ENCODE measurements around the gene TRIM7.
"Not testable (repeated sequence)": the region's sequence is repeated elsewhere in the genome, so short reads cannot be mapped to it uniquely, and the experiment has no call there.

Gene TRIM7

DNA sequence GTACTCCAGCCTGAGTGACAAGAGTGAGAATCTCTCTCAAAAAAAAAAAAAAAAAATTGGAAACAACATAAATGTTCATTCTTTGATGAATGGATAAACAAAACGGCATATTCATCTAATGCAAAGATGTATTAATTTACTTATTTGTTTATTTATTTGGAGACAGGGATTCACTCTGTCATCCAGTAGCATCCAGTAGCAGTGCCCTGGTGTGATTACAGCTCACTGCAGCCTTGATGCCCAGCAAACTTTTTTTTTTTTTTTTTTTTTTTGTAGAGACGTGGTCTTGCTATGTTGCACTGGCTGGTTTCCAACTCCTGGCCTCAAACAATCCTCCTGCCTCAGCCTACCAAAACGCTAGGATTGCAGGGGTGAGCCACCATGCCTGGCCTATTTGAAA lies 33.2 kb downstream of the TRIM7 start:
- DNase-seq (ENCODE audit: low spot score): no peak

DNA sequence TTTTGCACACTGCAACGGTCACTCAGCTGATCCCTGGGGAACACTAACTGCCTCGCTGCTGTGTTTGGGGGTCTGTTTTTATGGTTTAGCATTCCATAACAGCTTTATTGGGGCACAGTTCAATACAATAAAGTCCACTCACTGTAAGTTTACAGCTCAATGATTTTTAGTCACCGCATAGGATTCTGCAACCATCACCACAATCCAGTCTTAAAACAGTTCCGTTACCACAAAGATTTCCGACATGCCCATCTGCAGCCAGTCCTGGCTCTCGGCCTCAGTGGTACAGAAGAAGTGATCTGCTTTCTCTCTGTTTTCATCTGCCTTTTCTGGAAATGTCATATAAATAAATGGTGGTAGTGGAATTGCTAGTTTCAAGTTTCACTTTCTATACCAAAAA lies 34.0 kb downstream of the TRIM7 start:
- no peak for DNase-seq (ENCODE audit: low spot score)

DNA sequence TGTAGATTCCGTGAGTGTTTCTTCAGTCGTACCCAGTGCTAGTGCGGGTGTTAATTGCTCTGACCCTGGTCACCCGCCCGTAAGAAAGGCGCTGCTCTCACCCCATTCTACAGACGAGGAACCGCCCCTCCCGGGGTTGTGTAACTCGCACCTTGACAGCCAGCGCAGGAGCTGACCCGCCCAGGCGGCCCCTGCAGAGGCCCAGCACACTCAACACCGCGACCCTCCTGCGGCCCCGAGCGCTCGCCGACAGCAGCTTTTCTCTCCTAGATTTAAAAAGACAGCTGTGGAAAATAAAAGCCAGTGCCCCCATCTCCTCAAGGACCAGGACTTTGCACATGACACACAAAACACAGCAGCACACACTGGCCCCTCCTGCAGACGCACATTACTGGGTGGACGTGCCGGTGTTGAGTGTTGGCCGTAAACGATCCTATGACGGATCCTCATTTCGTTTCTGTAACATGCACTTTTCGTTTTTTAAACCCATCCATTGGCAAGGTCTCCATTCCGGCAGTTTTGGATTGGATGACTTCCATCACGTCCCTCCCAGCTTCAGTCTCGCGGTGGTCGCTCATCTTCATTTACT lies 34.7 kb downstream of the TRIM7 start:
- no peak for DNase-seq (ENCODE audit: low spot score)

DNA sequence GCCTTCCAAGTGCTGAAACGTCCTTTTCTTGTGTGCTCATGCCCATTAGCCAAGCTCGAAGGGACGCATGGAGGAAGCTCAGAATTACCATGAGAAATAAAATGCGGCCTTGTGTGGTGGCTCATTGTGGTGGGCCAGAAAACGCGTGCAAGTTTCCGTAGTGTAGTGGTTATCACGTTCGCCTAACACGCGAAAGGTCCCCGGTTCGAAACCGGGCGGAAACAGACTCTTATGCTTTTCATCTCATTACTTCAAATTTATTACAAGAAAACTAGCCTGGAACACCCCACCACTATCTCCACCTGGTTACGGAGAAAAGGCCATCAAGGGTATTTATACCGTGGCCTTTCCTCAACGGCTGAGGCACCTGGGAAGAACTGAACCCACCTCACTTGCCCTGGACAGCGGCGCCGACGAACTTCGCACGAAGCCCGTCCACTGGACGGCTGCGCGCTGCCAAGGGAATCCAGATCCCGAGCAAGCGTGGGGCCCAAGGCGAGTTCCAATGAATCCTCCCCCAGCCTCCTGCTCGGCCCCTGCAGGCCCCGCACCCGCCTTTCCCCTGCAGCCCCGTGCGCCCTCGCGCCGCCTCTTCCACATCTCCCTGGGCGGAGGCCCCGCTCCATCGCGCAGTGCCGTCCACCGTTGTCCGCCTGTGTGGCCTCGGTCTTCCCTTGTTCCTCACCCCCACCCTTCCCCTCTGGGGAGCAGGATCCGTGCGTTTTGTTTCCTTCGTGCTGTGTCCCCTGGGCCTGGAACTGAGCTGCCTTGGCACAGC lies 35.3 kb downstream of the TRIM7 start:
- DNase-seq (ENCODE audit: low spot score): not testable (repeated sequence)

DNA sequence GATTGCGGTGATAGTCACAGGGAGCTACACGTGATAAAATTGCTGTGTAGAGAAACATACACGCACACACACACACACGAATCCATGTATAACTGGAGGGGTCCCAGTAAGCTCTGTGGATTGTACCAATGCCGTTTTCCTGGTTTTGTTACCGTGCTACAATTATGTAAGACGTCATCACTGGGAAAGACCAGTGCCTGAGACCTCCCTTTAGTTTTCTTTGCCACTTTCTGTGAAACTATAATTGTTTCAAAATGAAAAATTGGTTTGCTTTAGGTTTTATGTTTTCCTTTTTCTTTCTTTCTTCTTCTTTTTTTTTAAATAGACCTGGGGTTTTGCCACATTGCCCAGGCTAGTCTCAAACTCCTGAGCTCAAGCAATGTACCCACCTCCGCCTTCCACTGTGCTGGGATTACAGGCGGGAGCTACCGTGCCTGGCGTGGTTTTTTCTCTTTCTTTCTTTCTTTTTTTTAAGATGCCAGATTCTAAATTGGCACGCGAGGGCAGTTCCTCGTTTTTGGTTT lies 36.3 kb downstream of the TRIM7 start:
- no peak for DNase-seq (ENCODE audit: low spot score)

DNA sequence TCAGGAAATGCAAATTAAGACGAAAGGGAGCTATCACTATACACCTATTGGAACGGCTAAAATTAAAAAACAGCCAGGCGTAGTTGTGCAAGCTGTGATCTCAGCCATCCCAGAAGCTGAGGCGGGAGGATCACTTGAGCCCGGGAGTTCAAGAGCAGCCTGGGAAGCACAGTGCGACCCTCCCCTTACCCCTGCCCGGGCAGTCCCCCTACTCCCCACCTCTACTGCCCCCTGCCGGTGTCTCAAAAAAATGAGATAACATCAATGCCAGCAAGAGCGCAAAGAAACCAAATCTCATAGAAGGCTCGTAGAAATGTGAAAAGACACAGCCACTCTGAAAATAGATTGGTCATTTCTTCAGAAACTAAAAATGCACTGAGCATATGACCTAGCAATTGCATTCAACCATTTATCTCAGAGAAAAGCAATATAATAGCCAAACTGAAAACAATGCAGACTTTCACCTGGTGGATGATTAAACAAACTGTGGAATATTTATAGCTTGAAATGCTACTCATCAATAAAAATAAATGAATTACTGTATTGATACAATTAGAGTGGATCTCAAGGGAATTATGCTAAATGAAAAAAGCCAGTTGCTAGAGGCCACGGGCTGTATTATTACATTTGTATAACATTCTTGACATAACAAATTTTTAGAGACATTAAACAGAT lies 37.0 kb downstream of the TRIM7 start:
- DNase-seq (ENCODE audit: low spot score): no peak

DNA sequence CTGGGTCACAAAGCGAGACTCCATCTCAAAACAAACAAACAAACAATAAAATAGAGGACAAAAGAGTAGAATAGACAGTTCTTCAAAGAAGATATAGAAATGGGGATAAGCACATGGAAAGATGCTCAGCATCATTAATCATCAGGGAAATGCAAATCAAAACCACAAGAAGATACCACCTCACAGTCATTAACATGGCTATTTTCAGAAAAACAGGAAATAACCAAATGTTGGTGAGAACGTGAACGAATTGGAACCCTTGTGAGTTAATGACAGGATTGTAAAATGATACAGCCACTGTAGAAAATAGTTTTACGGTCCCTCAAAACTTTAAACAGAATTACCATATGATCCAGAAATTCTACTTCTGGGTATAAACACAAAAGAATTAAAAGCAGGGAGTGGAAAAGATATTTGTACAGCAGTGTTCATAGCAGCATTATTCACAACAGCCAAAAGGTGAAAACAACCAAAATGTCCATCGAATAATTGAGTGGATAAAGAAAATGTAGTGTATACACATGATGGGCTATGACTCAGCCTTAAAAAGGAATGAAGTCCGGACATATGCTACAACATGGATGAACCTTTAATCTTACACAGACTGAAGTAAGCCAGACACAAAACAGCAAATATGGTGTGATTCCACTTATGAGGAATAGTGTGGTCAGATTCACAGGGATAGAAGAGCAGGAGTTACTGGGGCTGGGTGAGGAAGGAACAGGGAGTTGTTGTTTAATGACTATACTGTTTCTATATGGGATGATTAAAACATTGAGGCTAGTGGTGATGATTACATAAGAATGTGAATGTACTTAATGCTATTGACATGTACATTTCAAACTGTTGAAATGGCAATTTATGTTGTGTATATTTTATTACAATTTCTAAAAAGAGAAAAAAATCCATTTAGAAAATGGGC lies 37.9 kb downstream of the TRIM7 start:
- DNase-seq (ENCODE audit: low spot score): no peak

DNA sequence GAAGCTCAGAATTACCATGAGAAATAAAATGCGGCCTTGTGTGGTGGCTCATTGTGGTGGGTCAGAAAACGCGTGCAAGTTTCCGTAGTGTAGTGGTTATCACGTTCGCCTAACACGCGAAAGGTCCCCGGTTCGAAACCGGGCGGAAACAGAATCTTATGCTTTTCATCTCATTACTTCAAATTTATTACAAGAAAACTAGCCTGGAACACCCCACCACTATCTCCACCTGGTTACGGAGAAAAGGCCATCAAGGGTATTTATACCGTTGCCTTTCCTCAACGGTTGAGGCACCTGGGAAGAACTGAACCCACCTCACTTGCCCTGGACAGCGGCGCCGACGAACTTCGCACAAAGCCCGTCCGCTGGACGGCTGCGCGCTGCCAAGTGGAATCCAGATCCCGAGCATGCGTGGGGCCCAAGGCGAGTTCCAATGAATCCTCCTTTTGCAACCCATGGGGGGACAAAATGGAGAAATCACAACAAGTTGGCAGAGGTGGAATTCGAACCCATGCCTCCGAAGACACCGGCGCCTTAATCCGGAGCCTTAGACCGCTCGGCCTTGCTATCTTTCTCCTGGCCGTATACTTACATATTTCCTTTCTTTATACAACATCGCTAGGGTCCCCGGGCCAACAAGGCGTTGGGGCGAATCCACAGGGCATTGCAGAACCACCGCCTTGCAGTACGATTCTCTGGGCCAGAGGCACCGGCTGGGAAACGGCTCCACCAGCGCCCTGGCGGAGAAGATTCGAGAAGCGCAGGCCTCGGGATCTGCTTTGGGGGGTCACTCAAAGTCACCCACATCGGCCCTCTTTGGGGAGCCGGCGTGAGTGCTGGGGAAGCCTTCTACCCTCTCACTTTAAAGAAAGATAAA lies 40.7 kb downstream of the TRIM7 start:
- no peak for DNase-seq (ENCODE audit: low spot score)

DNA sequence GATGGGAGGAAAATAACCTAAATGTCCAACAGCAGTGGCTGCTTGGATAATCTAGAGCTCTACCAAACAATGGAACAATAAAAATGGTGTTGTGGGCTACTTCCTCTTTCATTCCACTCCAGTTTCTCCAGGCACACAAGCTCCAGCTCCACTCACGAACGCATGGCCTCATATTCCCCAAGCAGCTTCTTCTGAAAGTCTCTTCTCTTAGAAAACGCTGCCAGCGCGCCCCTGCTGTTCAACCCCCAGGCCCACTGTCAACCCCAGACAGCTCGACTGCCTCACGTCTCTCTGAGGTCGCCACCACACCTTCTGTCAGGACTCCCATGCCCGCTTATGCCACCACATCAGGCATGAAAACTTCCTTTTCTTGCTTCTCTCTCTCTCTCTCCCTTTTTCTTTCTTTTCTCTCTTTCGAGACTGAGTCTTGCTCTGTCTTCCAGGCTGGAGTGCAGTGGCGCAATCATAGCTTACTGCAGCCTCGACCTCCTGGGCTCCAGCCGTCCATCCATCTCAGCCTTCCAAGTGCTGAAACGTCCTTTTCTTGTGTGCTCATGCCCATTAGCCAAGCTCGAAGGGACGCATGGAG lies 41.4 kb downstream of the TRIM7 start:
- DNase-seq (ENCODE audit: low spot score): no peak

DNA sequence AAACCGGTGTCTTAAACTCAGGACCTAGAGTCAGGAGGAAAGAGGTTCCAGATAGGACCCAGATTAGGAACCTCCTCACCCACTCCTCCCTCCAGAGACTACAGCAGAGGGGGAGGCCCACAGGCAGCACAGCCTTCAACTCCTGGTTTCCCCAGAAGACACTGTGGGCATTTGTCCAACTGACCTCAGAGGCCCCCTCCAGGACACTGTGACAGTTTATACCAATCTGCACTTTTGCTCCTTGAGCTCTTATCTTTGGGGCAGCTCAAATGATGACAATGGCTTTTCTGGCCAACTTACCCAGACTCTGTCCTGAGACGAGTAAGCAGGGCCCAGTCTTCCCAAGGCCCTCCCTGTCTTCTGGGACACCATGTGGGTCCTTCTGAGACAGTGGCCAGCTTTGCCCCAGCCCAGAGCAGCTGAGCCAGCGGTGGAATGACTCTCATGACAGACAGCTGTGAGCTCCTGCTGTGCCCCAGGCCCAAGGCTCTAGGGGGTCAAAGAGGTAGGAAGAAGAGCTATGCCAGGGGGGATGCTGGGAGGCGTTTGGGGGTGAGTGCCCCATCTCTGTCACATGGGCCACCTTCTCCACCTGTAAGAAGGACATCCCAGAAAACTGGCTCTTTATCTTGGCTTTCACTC lies 43.3 kb downstream of the TRIM7 start:
- DNase-seq (ENCODE audit: low spot score): no peak

DNA sequence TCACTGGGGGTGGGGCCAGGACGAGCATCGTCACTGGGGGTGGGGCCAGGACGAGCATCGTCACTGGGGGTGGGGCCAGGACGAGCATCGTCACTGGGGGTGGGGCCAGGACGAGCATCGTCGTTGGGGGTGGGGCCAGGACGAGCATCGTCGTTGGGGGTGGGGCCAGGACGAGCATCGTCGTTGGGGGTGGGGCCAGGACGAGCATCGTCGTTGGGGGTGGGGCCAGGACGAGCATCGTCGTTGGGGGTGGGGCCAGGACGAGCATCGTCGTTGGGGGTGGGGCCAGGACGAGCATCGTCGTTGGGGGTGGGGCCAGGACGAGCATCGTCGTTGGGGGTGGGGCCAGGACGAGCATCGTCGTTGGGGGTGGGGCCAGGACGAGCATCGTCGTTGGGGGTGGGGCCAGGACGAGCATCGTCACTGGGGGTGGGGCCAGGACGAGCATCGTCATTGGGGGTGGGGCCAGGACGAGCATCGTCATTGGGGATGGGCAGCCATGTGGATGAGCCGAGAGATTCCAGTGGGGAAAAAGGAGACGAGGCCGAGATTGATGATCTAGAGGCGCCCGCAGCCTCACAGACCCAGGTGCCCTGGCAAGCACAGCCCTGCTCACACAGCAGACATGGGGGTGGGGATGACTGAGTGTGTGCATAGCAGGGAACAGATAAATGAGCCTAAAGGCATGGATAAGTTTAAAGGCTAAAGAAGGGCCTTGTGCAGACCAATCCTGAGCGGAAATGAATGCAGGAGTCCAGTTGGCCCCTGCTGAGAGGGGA lies 44.1 kb downstream of the TRIM7 start:
- DNase-seq (ENCODE audit: low spot score): peak; percentile 65

DNA sequence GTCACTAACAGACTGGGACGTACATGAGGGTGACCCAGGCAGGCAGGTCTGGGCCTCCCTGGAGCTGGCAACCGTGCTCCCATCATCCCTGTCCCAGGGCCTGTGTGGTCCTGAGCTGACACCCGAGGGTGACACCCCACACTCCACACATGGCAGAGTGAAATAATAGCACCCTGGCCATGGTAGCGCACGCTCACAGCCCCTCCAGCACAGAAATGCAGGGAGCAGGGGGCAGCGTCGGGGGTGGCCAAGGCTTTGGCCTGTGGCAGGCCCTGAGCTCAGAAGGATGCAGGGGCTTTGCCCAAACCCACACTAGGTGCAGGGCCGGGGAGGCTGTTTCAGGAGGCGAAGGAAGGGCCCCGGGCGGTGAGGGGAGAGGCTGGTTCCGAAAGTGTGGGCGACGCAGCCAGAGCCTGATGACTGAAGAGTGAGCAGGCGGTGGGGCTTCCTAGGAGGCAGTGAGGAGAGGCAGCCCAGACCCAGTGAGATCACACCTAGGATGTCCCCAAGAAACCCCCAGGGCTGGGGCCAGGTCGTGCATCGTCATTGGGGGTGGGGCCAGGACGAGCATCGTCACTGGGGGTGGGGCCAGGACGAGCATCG lies 44.7 kb downstream of the TRIM7 start:
- peak; percentile 61 for DNase-seq (ENCODE audit: low spot score)

DNA sequence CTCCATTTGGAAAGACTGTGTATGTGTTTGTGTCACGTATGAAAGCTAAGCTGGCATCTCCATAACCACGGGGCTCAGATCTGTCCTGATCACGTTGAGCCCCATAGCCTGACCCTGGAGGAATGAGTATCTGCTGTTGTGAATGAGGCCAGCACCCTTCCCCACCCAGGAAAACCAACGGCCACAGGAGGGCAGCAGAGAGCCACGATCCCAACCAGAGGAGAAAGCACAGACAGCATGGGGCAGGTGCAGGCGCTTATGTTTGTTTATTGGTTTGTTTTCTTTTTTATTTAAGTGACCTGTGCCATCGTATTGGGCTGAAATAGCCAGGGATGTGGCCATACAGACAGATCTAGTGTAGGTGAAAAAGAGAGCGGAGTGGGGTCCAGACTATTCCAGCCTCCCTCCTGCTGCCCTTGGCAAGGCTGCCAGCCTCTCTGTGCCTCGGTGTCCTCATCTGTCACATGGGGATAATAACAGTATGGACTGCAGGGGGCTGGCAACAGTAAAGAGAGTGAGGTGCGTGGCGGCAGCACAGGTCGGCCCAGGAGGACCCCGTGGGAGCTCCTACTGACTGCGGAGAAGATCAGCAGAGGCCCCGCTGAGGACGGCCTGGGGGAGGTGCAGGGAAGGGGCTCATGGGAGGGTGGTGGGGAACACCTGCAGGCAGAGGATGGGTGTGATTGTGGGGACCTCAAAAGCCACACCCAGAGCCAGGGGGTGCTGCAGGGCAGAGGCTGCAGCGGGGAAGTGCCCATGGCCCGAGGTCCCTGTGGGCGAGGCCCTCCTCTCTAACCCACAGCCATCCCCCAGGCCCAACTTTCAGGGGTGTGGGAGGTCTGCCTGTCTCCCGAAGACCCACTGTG lies 45.5 kb downstream of the TRIM7 start:
- DNase-seq (ENCODE audit: low spot score): peak; percentile 87

DNA sequence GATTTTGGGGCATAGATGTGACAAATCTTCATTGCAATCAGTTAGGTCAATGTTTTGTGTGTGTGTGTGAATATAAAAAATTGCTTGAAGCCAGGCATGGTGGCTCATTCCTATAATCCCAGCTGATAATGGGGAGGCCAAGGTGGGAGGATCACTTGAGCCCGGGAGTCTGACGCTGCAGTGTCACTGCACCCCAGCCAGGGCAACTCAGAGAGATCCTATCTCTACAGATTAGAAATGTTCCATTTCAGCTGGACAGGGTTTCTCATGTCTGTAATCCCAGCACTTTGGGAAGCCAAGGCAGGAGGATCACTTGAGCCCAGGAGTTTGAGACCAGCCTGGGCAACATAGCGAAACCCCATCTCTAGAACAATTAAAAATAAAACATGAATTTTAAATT lies 46.1 kb downstream of the TRIM7 start:
- no peak for DNase-seq (ENCODE audit: low spot score)

DNA sequence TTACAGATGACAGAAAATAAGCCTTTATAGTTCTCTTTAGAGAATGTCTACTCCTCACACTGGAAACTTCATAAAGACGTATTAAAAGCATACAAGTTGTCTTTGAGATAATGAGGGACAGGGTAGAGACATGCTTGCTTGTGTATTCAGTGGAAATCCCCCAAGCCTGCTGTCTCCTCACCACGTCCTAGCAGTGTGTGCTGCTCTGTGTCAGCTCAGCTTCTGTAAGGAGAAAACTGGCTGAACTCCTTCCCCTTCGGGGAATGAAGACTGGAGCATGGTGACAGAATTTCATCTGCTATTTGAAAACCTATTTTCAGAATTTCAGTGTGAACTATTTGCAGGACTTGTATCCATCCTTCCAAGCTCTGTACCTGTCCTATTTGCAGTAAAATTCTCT lies 48.2 kb downstream of the TRIM7 start:
- no peak for DNase-seq (ENCODE audit: low spot score)

DNA sequence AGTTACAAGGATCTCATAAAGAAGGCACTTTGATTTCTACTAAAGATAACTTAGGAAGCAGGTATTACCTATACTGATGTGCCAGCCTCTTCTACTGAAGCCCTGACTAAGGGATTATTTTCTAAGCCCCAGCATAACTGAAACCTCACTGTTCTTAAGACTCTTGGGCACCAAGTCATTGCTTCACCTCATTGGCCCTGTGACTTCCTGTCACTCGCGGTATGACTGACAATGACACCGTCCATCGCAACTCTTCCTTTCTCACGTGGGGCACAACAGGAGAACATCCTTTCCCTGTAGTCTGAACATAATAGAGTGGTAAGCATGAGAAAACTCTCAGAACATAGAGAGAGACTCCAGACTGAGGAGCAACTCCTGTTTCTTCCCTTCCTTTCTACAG lies 51.2 kb downstream of the TRIM7 start:
- DNase-seq (ENCODE audit: low spot score): no peak

DNA sequence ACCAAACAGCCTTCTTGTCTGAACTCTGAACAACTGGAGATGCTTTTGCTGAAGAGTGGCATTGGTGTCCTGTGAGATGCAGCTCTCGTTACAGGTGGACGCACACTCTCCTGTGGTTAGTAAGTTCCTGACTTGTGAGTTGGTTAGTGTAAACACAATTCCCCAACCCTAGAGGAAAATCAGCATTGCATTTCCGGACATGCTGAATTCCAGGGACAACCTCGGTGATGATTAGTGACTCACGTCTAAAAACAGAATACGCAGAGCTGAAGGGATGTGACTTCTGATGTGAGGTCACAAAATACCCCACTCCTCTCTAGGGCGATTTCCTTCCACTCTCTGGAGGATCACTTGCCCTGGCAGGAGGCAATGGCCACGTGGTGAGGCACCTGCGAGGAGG lies 52.6 kb downstream of the TRIM7 start:
- peak; percentile 86 for DNase-seq (ENCODE audit: low spot score)

DNA sequence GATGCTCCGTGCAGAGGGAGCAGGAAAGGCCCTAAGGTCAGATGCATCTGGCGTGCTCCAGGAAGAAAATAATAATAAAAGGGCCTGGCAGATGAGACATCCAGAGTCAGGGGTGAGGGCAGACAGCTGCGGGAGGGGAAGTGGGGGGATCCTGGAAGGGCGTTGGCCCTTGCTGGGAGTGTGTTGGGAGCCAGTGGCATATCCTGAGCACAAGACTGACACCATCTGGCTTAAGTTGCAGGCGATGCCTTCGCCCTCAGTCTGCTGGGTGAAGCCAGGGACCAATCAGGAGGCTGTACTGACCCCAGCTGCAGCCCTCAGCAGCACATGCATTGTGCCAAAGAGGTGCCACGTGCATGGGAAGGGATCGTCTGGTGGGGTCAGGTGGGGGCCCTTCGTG lies 53.9 kb downstream of the TRIM7 start:
- no peak for DNase-seq (ENCODE audit: low spot score)

All from SW480 (cell line).